ENCODE data around the gene GUCA1A.

DNA sequence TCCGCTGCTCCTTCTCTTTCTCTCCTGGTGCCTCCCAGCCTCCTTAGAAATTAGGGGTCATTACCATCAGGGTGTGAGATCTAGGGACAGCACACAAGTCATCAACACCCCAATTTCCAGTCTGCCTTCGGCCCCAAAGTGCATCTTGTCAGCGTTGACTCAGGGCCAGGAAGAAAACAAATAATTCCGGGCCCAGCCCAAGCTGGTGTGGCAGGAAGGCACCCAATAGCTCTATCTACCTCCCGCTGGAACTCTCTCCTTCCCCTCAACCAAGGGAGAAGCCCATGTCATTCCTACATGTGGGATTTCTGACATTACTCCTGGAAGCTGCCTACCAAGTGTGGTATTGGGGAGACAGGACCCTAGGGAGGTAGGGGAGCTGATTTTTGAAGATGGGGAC, 19.2 kb upstream of the GUCA1A start:
- no peak for TF ChIP-seq POLR2A (IDR thresholded peaks at IDR 0.05; ENCODE audit: low read length)
- TF ChIP-seq GATA1 (IDR thresholded peaks at IDR 0.05; ENCODE audit: low read depth, low read length): no peak
